Immature natural killer cell (primary cell): ENCODE results near the gene ZRANB3. TPM values are rescaled to one million over a fixed set of nuclear protein-coding genes. Genes with fewer than 3 reads are reported as not detected.
"Not testable (repeated sequence)": the region's sequence is repeated elsewhere in the genome, so short reads cannot be mapped to it uniquely, and the experiment has no call there.

Experiments used
- DNase-seq, 3 donors: peaks; one replicate each; pipeline ENCODE4 v3.0.0; 2022; ENCODE audit warnings: mixed read lengths in 1 of 3
- H3K27ac Mint-ChIP-seq, 6 donors: one replicate each; pipeline ENCODE4 v1.8.0; 2020; ENCODE audit warnings: mixed read lengths in 6 of 6, mild to moderate bottlenecking in 5 of 6, inconsistent platforms in 4 of 6, moderate library complexity in 3 of 6
- H3K27me3 Mint-ChIP-seq, 3 donors: one replicate each; pipeline ENCODE4 v1.8.0; 2020 to 2021; ENCODE audit warnings: low read depth in 3 of 3, mild to moderate bottlenecking in 3 of 3, mixed read lengths in 3 of 3, moderate library complexity in 3 of 3, inconsistent platforms in 1 of 3
- H3K36me3 Mint-ChIP-seq, 3 donors: one replicate each; pipeline ENCODE4 v1.8.0; 2020; ENCODE audit warnings: mixed read lengths in 3 of 3, inconsistent platforms in 2 of 3, mild to moderate bottlenecking in 2 of 3
- H3K4me1 Mint-ChIP-seq, 2 donors: one replicate each; pipeline ENCODE4 v1.8.0; 2020; ENCODE audit warnings: inconsistent platforms in 2 of 2, mild to moderate bottlenecking in 2 of 2, mixed read lengths in 2 of 2, moderate library complexity in 1 of 2
- H3K4me3 Mint-ChIP-seq, 5 donors: one replicate each; pipeline ENCODE4 v1.8.0; 2020; ENCODE audit warnings: mild to moderate bottlenecking in 5 of 5, mixed read lengths in 5 of 5, inconsistent platforms in 3 of 5, moderate library complexity in 3 of 5
- H3K9me3 Mint-ChIP-seq, 6 donors: one replicate each; pipeline ENCODE4 v1.8.0; 2020; ENCODE audit warnings: mild to moderate bottlenecking in 6 of 6, mixed read lengths in 6 of 6, inconsistent platforms in 4 of 6, moderate library complexity in 3 of 6
- polyA plus RNA-seq, 3 donors: library from polyadenylated mRNA; unstranded; fragments of 300-500 nt; fragmentation: Illumina TruSeq; gene quantifications; one replicate each; pipeline ENCODE4 v1.2.3, GENCODE V29; 2021

ZRANB3 gene
- polyA plus RNA-seq, 3 donors from 2014 or later: 5.5 to 6.3 (median 5.8) TPM

- Mint-ChIP-seq H3K27ac (no peak overlapping the region), H3K9me3 (peaks cover 11 to 36% (median 19%) of the 10 kb centered on the region in 6 donors), H3K4me3 (no peak overlapping the region), H3K36me3 (peaks cover 0 to 21% (median 15%) of the 10 kb centered on the region in 3 donors), H3K4me1 (no peaks in the 10 kb centered on the region), H3K27me3 (peaks cover 0 to 5% (median 2%) of the 10 kb centered on the region in 3 donors)
- DNase-seq: no peak
Observed at GRCh38 chr2:135299165-135299564, 231.9 kb downstream of the ZRANB3 start.

- DNase-seq, H3K4me1 Mint-ChIP-seq, H3K27ac Mint-ChIP-seq, H3K4me3 Mint-ChIP-seq, H3K27me3 Mint-ChIP-seq: not testable (repeated sequence)
- peaks cover 6 to 12% (median 8%) of the 10 kb centered on the region in 3 donors for H3K36me3 Mint-ChIP-seq
- H3K9me3 Mint-ChIP-seq: peaks cover 7 to 34% (median 16%) of the 10 kb centered on the region in 6 donors
Observed at GRCh38 chr2:135287121-135287520, 243.9 kb downstream of the ZRANB3 start.

- no peak for DNase-seq
- Mint-ChIP-seq H3K27ac (no peak overlapping the region), H3K36me3 (peaks cover 6 to 9% (median 8%) of the 10 kb centered on the region in 3 donors), H3K27me3 (peaks cover 0 to 2% (median 1%) of the 10 kb centered on the region in 3 donors), H3K4me1 (no peaks in the 10 kb centered on the region), H3K4me3 (no peak overlapping the region), H3K9me3 (peaks cover 7 to 32% (median 13%) of the 10 kb centered on the region in 6 donors)
Observed at GRCh38 chr2:135285391-135285790, 245.6 kb downstream of the ZRANB3 start.

- H3K36me3 Mint-ChIP-seq: no peaks in the 10 kb centered on the region
- H3K9me3 Mint-ChIP-seq: peaks cover 0 to 4% (median 0%) of the 10 kb centered on the region in 6 donors
- H3K27ac Mint-ChIP-seq: no peak overlapping the region
- DNase-seq: no peak
- H3K4me1 Mint-ChIP-seq: no peaks in the 10 kb centered on the region
- H3K4me3 Mint-ChIP-seq: no peak overlapping the region
- H3K27me3 Mint-ChIP-seq: peaks cover 0 to 1% (median 0%) of the 10 kb centered on the region in 3 donors
Observed at GRCh38 chr2:135281379-135281778, 249.6 kb downstream of the ZRANB3 start.

GRCh38 chr2:135279209-135279608 is 251.8 kb downstream of the ZRANB3 start:
- no peaks in the 10 kb centered on the region for H3K9me3 Mint-ChIP-seq
- H3K4me3 Mint-ChIP-seq: no peak overlapping the region
- no peak overlapping the region for H3K27ac Mint-ChIP-seq
- no peak for DNase-seq
- H3K27me3 Mint-ChIP-seq: peaks cover 0 to 1% (median 0%) of the 10 kb centered on the region in 3 donors
- H3K4me1 Mint-ChIP-seq: no peaks in the 10 kb centered on the region
- H3K36me3 Mint-ChIP-seq: no peaks in the 10 kb centered on the region

GRCh38 chr2:135276525-135276924 is 254.5 kb downstream of the ZRANB3 start:
- no peak for DNase-seq
- Mint-ChIP-seq H3K4me3 (no peak overlapping the region), H3K27ac (no peak overlapping the region), H3K36me3 (peaks cover 0 to 4% (median 0%) of the 10 kb centered on the region in 3 donors), H3K9me3 (no peaks in the 10 kb centered on the region), H3K4me1 (no peaks in the 10 kb centered on the region), H3K27me3 (peaks cover 0 to 1% (median 0%) of the 10 kb centered on the region in 3 donors)

GRCh38 chr2:135271006-135271405 is 260.0 kb downstream of the ZRANB3 start:
- H3K4me3 Mint-ChIP-seq: no peak overlapping the region
- H3K27ac Mint-ChIP-seq: no peak overlapping the region
- H3K4me1 Mint-ChIP-seq: no peaks in the 10 kb centered on the region
- peaks cover 0 to 4% (median 0%) of the 10 kb centered on the region in 3 donors for H3K36me3 Mint-ChIP-seq
- no peak for DNase-seq
- H3K9me3 Mint-ChIP-seq: no peaks in the 10 kb centered on the region
- H3K27me3 Mint-ChIP-seq: peaks cover 0 to 1% (median 1%) of the 10 kb centered on the region in 3 donors

- peaks cover 0 to 1% (median 0%) of the 10 kb centered on the region in 3 donors for H3K27me3 Mint-ChIP-seq
Observed at GRCh38 chr2:135265960-135266490, 265.0 kb downstream of the ZRANB3 start.

GRCh38 chr2:135259123-135259522 is 271.9 kb downstream of the ZRANB3 start:
- Mint-ChIP-seq H3K9me3 (peaks cover 0 to 3% (median 0%) of the 10 kb centered on the region in 6 donors), H3K27me3 (no peaks in the 10 kb centered on the region), H3K4me1 (no peaks in the 10 kb centered on the region), H3K4me3 (no peak overlapping the region), H3K36me3 (peaks cover 3 to 6% (median 4%) of the 10 kb centered on the region in 3 donors), H3K27ac (no peak overlapping the region)
- no peak for DNase-seq

More at GRCh38 chr2:135265960-135266490, 265.0 kb downstream of the ZRANB3 start:
- H3K4me3 Mint-ChIP-seq: no peak overlapping the region
- no peak overlapping the region for H3K27ac Mint-ChIP-seq
- no peaks in the 10 kb centered on the region for H3K9me3 Mint-ChIP-seq
- no peaks in the 10 kb centered on the region for H3K4me1 Mint-ChIP-seq
- no peak for DNase-seq
- H3K36me3 Mint-ChIP-seq: peaks cover 0 to 9% (median 3%) of the 10 kb centered on the region in 3 donors

- peaks cover 0 to 3% (median 0%) of the 10 kb centered on the region in 6 donors for H3K9me3 Mint-ChIP-seq
Observed at GRCh38 chr2:135258193-135258592, 272.8 kb downstream of the ZRANB3 start.

GRCh38 chr2:135257383-135258090 is 273.5 kb downstream of the ZRANB3 start:
- H3K4me3 Mint-ChIP-seq: no peak overlapping the region
- no peak for DNase-seq
- H3K9me3 Mint-ChIP-seq: peaks cover 0 to 3% (median 0%) of the 10 kb centered on the region in 6 donors
- no peaks in the 10 kb centered on the region for H3K27me3 Mint-ChIP-seq
- peaks cover 3 to 4% (median 3%) of the 10 kb centered on the region in 3 donors for H3K36me3 Mint-ChIP-seq
- H3K4me1 Mint-ChIP-seq: no peaks in the 10 kb centered on the region
- no peak overlapping the region for H3K27ac Mint-ChIP-seq

More at GRCh38 chr2:135258193-135258592, 272.8 kb downstream of the ZRANB3 start:
- no peak overlapping the region for H3K27ac Mint-ChIP-seq
- H3K36me3 Mint-ChIP-seq: peaks cover 0 to 4% (median 3%) of the 10 kb centered on the region in 3 donors
- no peak overlapping the region for H3K4me3 Mint-ChIP-seq
- H3K27me3 Mint-ChIP-seq: no peaks in the 10 kb centered on the region
- no peaks in the 10 kb centered on the region for H3K4me1 Mint-ChIP-seq
- DNase-seq: no peak

- Mint-ChIP-seq H3K36me3 (peaks cover 3 to 4% (median 4%) of the 10 kb centered on the region in 3 donors), H3K27me3 (no peaks in the 10 kb centered on the region), H3K27ac (no peak overlapping the region), H3K4me3 (no peak overlapping the region), H3K9me3 (peaks cover 0 to 3% (median under 1%) of the 10 kb centered on the region in 6 donors), H3K4me1 (no peaks in the 10 kb centered on the region)
- DNase-seq: no peak
Observed at GRCh38 chr2:135256531-135257260, 274.3 kb downstream of the ZRANB3 start.

GRCh38 chr2:135255208-135255607 is 275.8 kb downstream of the ZRANB3 start:
- Mint-ChIP-seq H3K4me1 (no peaks in the 10 kb centered on the region), H3K27me3 (no peaks in the 10 kb centered on the region), H3K4me3 (no peak overlapping the region), H3K27ac (no peak overlapping the region), H3K9me3 (peaks cover 0 to 11% (median 6%) of the 10 kb centered on the region in 6 donors), H3K36me3 (peaks cover 3 to 11% (median 7%) of the 10 kb centered on the region in 3 donors)
- DNase-seq: no peak
